Fibroblast of skin of left quadriceps (primary cell): Measurements from ENCODE around the gene PBXIP1.
"Not testable (repeated sequence)": the region's sequence is repeated elsewhere in the genome, so short reads cannot be mapped to it uniquely, and the experiment has no call there.

Source experiments
- DNase-seq, 2 experiments: peaks; one replicate each; pipeline ENCODE4 v3.0.0-alpha.2; 2013; ENCODE audit warnings: low read depth in 2 of 2

PBXIP1 gene

GRCh38 chr1:154937085-154937987 lies 18.6 kb downstream of the PBXIP1 start:
- DNase-seq, result peak; percentile 88 to 89

DNA sequence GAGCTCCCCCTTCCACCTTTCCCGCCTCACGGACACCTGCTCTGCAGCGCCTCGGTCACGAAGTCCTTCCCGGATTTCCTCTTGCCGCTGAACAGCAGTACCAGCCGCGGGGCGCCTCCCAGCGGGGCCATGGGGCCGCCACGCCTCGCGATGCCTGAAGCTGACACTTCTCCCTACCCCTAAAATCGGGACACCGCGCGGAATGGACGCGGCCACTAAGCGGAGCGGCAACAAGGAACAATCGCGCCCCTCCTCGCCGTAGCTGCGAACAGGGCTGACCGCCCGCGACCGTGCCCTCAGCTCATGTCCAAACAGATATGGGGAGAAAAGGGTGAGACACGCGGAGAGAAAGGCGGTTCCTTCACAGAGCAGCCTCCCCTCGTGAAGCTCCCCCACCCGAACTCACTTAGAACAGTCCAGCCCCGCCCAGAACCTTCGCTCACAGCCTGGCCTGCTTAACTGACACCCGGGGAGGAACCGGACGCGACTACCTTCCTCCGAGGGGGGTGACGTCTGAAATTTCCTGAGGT lies 19.3 kb downstream of the PBXIP1 start, which contains the start of gene PMVK:
PMVK (minus strand) TSS at position 165 of the 530 bp plus-strand sequence; CDS start at position 131, 34 bp downstream.
- peak; percentile 93 to 94 for DNase-seq

GRCh38 chr1:154935749-154936554 lies 19.9 kb downstream of the PBXIP1 start:
- DNase-seq, result no peak

GRCh38 chr1:154934358-154934948 lies 21.4 kb downstream of the PBXIP1 start:
- no peak for DNase-seq

DNA sequence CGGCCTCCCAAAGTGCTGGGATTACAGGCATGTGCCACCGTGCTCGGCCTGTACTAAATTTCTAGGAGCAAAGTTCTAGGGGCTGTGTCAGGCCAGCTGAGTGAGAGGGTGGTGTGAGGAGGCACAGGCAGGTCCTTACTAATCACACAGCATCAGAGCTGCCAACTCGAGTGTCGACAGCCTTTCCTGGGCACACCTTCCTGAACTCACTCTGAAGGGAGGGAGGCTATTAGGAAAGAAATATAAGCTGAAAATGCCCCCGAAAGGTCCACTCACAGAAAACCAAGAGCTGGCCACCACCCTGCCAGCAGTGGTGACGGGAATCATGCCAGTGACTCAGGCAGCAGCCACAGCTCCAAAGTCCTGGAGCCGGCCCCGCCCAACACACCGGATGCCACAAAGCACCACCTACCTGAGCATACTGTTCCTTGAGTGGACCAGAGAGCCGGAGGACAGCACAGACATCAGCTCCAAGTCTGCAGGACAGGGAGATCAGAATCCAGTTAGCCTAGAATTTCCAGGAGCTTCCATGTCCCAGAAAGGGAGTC lies 23.9 kb downstream of the PBXIP1 start:
- no peak for DNase-seq

- no peak for DNase-seq
Measured at GRCh38 chr1:154926201-154926600, 29.7 kb downstream of the PBXIP1 start.

DNA sequence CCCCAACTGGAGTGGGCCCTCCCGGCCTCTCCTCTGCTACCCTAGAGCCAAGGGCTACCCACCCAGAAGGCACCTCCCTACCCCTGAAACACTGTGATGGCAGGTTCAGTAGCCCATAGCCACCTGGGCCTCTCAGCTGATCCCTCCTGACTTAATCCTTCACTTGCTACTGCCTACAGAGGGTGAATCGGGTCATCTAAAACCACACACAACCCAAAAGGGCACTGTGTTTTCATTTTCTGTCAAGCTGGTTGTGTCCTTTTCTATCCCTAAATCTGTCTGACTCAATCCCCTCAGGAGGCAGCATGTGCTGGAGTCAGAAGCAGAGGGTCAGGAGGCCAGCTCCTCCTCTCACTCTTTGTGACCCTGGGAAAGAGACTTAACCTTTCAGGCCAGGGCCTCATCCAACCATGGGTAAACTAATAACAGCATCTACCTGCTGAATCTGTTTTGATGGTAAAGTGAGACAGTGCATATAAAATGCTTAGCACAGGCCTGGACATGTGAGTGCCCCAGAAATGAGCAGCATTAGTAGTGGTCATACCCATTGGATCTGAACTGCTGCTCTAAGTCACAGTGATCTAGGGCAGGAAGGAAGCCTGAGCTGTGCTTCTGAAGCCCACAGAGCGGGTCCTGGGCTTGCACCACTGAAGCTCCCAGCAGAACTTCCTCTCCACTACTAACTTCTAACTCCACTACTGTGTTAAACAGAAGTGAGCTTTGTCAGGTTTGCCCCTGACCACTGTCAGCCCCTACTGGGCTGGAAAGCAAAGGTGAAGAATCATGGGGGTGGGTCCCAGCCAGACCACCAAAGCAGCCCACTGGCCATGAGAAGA lies 30.3 kb downstream of the PBXIP1 start:
- no peak for DNase-seq

DNA sequence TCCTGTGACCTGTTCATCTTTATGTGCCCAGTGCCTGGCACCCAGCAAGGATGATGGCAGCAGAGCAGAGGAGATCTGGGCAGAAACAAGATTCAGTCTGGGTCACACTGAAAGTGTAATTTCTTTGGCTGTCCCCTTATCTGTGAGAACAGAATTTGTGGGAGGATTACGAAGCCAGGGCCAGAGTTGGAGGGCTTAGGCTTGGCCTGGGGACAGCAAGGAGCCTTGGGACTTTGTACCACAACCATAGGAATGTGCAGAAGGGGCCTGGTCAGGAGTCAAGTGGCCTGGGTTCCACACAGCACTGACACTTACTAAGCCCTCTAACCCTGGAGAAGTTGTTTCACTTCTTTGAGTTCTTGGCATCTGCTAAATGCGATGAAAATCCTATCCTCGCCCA lies 32.2 kb downstream of the PBXIP1 start:
- DNase-seq, result no peak

DNA sequence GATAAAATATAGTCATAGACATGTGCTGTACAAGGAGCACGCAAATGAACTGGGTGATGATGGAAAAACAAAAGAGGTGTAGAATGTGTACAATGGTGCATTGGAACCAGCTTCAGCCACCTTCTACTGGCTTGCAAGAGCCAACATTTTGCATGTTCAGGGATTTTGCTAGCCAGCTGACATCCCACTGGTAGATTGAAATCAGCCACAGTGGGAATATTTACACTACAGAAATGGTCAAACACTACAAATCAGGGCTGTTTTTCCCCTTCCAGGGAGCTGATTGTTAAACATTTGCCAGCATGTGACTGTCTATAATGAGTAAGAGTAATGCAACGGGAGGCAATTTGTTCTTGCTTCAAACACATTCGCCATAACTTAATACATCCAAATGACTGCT lies 42.6 kb downstream of the PBXIP1 start:
- no peak for DNase-seq

- DNase-seq, result no peak
Measured at GRCh38 chr1:154912755-154913154, 43.1 kb downstream of the PBXIP1 start.

- no peak for DNase-seq
Measured at GRCh38 chr1:154911691-154912550, 44.0 kb downstream of the PBXIP1 start.

DNA sequence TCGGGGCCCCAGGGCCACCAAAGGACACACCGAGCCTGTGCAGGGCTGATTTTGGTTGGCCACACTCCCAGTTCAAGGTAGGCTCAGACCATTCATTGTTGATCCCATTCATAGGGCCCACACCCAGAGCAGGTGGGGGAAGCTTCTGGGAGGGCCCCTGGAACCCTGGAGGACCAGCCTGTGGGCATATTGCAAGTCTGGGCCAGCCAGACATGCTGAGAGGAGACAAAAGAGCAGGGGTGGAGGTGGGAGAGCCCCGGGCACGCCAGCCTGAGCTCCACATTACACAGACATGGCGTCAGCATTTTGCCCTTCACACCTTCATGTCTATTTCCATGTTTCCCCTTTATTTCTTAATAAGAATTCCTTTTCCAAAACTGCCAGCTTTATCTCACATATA lies 45.0 kb downstream of the PBXIP1 start:
- no peak for DNase-seq

DNA sequence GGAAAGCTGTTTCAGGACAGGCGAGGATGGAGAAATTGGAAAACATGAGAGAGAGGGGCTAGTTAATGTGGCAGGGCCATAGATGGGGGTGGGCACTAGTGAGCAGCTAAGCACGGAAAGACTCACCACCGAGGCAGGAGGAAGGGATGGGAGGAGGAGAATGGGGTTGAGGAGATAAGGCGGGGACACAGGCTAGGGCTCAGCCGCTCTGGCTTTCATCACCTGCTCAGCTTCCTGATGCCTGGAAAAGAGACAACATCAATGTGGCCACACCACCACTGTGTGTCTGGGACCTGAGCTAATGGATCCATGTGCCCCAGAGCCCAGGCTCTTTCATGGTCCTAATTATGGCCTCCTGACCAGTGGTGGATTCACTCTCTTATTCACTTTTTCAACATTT lies 47.0 kb downstream of the PBXIP1 start:
- DNase-seq, result no peak

- not testable (repeated sequence) for DNase-seq
Measured at GRCh38 chr1:154908129-154908528, 47.8 kb downstream of the PBXIP1 start.

- DNase-seq, result no peak
Measured at GRCh38 chr1:154906621-154907081, 49.2 kb downstream of the PBXIP1 start.

- DNase-seq, result peak in 1 of 2 experiments; percentile 11
Measured at GRCh38 chr1:154902938-154903566, 52.8 kb downstream of the PBXIP1 start.

- DNase-seq, result no peak
Measured at GRCh38 chr1:154901591-154901990, 54.3 kb downstream of the PBXIP1 start.

DNA sequence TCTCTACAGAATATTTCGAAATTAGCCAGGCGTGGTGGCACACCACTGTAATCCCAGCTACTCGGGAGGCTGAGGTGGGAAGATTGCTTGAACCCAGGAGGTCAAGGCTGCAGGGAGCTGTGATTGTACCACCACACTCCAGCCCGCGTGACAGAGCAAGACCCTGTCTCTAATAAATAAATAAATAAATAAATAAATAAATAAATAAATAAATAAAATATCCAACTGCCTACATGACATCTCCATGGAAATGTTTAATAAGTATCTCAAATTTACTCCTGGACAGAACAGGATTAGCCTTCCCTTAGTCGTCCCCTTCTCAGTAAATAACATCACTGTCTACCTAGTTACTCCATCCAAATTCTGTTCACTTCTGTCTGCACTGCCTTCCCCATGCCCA lies 56.9 kb downstream of the PBXIP1 start:
- DNase-seq, result no peak

DNA sequence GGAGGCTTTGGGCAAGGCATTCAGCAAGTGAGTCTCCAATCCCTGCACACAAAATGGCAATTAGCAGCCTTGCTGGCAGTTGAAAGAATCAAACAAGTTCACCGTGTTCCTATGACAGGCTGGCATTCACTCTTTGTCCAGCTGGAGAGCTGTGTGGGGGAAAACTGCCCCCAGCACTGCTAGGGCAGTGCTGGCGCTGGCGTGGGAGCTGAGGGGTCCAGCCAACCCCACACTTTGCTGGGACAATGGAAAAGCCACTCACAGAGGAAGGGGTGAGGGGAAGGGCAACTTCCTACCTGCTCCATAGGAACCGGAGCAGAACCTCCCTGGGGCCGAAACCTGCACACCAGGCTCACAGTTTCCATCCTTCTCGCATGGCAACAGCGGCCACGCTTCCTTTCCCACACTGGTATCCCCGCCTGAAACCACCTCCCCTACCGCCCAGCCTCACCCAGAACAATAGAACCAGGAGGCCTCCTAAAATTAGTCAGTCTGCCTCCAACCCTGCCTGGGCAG lies 59.1 kb downstream of the PBXIP1 start:
- no peak for DNase-seq
